Fibroblast of the aortic adventitia (primary cell): ENCODE results near the gene SEMA3B. TPM values are rescaled to one million over a fixed set of nuclear protein-coding genes. Genes with fewer than 3 reads are reported as not detected.
"Not testable (repeated sequence)": the region's sequence is repeated elsewhere in the genome, so short reads cannot be mapped to it uniquely, and the experiment has no call there.

Experiments used
- DNase-seq: peaks from one replicate; pipeline ENCODE4 v3.0.0-alpha.2; 2010; ENCODE audit warnings: low read depth
- H3K4me3 ChIP-seq: 2 replicates; pipeline ENCODE4 v1.5.1; 2011; ENCODE audit warnings: low read depth, mild to moderate bottlenecking, control low read depth, low read length, moderate library complexity
- CTCF ChIP-seq: IDR thresholded peaks from 2 replicates; pipeline ENCODE4 v1.5.1; 2011; ENCODE audit warnings: mild to moderate bottlenecking, low read length, control low read depth, inconsistent platforms; ENCODE audit not compliant: insufficient read depth
- total RNA-seq: library from RNA; depleted of rRNA; stranded (reverse); fragments of >200 nt; gene quantifications from 2 replicates; pipeline ENCODE4 v1.2.3, GENCODE V29; 2012; ENCODE audit warnings: low replicate concordance

SEMA3B gene
- total RNA-seq, 1 donor = 9.7 TPM

GRCh38 chr3:50275996-50276761 is 7.2 kb downstream of the SEMA3B start:
- DNase-seq = no peak
- H3K4me3 ChIP-seq = no peak overlapping the region
- no peak for TF ChIP-seq CTCF

- TF ChIP-seq CTCF = no peak
- DNase-seq = no peak
- H3K4me3 ChIP-seq = no peak overlapping the region
Measured at GRCh38 chr3:50276762-50277101, 7.8 kb downstream of the SEMA3B start.

GRCh38 chr3:50278123-50278879 is 9.4 kb downstream of the SEMA3B start:
- DNase-seq = no peak
- TF ChIP-seq CTCF = no peak
- no peak overlapping the region for H3K4me3 ChIP-seq

DNA sequence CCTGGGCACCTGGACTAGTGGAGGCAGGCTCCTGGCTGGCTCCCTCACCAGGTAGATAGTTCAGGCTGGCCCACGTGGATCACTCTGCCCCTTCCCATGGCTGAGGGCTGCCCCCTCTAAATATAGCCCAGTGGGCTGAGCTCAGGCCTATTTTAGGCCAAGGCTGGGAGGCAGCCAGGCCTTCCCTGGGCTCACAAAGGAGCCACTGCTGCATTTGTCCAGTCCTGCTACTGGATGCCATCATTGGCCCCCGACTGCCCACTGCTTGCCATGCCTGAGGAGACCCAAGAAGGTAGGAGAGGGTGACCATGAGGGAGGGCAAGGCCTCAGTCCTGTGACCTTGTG is 9.9 kb downstream of the SEMA3B start, which contains the start of gene LSMEM2:
TSS of gene LSMEM2 (plus strand) at position 208 of the 345 bp plus-strand sequence. CDS start at position 235, 27 bp downstream.
- DNase-seq = no peak
- no peak within 1 kb of the TSS for H3K4me3 ChIP-seq
- no peak for TF ChIP-seq CTCF

DNA sequence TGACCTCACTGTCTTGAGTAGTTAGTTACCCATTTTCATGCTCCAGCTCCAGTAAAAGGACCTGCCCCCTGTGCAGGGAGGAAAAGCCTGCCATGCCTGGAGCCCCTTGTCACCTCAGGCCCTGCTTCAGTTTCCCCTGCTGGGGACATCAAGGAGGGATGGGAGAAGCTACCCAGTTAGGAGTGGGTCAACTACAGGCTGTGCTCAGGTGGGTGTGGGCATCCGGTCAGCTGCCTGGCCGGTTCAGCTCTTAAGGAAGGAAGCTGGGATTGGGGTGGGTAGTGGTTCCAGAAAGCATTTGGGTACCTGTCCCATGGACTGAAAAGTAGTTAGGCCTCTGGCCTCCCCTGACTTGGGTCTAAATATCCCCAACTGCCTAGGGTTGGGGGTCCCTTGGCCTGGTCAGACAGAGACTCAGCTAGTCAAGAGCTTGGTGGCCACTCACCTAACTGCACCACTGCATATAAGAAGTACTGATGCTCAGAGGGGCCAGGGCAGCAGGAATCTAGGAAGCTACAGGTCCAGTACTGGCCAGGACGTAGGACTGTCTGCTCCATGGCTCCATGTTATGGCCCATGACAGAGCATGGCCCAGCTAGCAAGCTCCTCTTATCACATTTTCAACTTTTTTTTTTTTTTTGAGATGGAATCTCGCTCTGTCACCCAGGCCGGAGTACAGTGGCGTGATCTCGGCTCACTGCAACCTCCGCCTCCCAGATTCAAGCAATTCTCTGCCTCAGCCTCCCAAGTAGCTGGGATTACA is 10.5 kb downstream of the SEMA3B start:
- H3K4me3 ChIP-seq = no peak overlapping the region
- no peak for TF ChIP-seq CTCF
- no peak for DNase-seq

DNA sequence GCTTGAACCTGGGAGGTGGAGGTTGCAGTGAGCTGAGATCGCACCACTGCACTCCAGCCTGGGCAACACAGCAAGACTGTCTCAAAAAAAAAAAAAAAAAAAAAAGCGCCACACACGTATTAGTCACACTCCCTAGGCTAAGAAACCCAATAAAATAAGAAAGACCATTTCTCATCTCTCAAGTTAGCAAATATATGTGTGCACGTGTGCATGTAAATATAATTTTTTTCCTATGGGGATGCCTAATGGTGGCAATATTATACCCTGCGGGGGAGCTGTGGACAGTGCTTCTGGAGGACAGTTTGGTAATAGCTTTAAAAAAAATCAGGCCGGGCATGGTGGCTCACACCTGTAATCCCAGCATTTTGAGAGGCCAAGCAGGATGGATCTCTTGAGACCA is 15.2 kb downstream of the SEMA3B start:
- not testable (repeated sequence) for H3K4me3 ChIP-seq, DNase-seq
